Activated naive CD4-positive, alpha-beta T cell treated with anti-CD3 and anti-CD28 coated beads for 36 hours (primary cell): ENCODE results near the gene GRAMD4. TPM values are rescaled to one million over a fixed set of nuclear protein-coding genes. Genes with fewer than 3 reads are reported as not detected.

Experiments
- CTCF ChIA-PET: fragments of 350-600 bp; sonication (Branson Sonifier 250); formaldehyde crosslinking; loops from one replicate; lab custom pipeline; 2021; ENCODE audit warnings: antibody characterized with exemption; lab: Charles Lee
- DNase-seq: peaks from one replicate; pipeline ENCODE4 v3.0.0-alpha.2; 2020
- H3K27ac Mint-ChIP-seq: one replicate; pipeline ENCODE4 v1.8.0; 2021; ENCODE audit warnings: mild to moderate bottlenecking, mixed read lengths
- H3K27me3 Mint-ChIP-seq: one replicate; pipeline ENCODE4 v1.8.0; 2021; ENCODE audit warnings: low read depth, mixed read lengths
- H3K36me3 Mint-ChIP-seq: one replicate; pipeline ENCODE4 v1.8.0; 2021; ENCODE audit warnings: low read depth, mixed read lengths
- H3K4me1 Mint-ChIP-seq: one replicate; pipeline ENCODE4 v1.8.0; 2021; ENCODE audit warnings: low read depth, mixed read lengths
- H3K4me3 Mint-ChIP-seq: one replicate; pipeline ENCODE4 v1.8.0; 2021; ENCODE audit warnings: mild to moderate bottlenecking, moderate library complexity, mixed read lengths
- H3K9me3 Mint-ChIP-seq: one replicate; pipeline ENCODE4 v1.8.0; 2021; ENCODE audit warnings: mixed read lengths
- intact Hi-C: fragments of 100-400 bp; cut with micrococcal nuclease; formaldehyde crosslinking; loops from one replicate; pipeline ENCODE4 v1.15.1; 2023
- total RNA-seq, 2 experiments: library from RNA; stranded (reverse); gene quantifications; one replicate each; pipeline ENCODE4 v1.2.3, GENCODE V29; 2021

Gene GRAMD4
- total RNA-seq, 2 experiments from 2014 or later = 34.3 to 35.4 TPM

DNA sequence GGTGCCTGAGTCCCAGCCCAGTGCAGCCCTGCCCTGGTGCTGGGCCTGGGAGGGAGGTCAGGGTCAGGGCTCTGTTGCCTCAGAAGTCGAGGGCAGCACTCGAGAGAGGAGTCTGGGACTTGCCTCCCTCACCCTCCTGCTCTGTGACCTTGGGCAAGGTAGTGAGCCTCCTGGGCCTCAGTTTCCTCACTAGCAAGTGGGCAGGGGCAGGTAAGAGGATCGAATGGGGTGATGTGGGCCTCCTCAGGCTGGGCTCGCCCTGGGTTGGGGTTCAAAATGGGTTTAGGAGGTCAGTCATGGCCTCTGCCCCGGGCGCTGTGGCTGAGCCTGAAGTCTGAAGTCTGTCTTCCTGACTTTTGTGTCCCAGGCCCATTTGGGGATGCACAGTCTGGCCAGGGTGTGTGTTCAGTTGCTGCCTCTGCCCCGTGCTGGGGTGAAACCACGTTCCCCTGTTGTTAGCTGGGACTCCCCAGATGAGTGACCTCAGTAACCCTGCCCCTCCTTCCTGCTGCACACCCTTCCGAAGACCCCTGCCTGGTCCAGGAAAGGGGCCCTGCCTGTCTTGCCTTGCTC lies 41.8 kb upstream of the GRAMD4 start:
- Mint-ChIP-seq H3K4me1 (peaks cover 24% of the 10 kb centered on the region), H3K4me3 (peak overlapping the region; percentile 91), H3K27ac (no peak overlapping the region), H3K36me3 (no peaks in the 10 kb centered on the region), H3K9me3 (no peaks in the 10 kb centered on the region), H3K27me3 (no peaks in the 10 kb centered on the region)
- intact Hi-C loops = no loop called here
- DNase-seq = no peak
- CTCF ChIA-PET = no interaction called here

DNA sequence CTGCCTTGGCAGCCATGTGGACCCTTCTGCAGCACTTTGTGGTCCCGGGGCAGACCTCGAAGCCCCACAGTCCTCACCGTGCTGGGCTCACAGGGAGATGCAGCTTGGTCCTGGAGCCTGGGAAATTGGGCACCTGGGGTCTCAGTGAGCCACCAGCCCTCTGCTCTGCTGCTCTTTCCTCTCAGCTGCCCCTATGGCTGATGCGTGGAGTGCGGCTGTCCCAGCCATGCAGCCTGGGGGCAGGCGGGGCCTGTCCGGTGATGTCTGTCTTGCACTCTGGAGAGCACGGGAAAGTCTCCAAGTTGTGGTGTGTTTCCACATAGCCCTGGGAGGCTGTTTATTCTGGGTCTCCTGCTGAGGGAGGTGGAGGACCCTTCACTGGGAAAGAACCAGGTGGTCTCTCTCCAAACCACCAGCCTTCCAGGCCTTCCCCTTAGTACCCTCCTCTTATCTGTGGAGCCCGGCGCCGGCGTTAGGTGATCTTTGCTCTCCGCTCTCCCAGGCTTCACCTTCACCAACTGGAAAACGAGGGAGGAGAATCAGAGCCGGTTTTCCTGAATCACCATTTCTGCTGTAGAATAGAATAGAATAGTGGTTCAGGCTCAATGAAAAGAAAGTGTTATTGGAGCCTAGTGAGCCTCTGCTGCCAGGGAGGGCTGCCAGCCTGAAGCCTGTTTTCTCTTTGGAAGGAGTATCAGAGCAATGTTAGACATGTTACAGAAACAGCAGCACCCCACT lies 41.2 kb upstream of the GRAMD4 start:
- CTCF ChIA-PET = no interaction called here
- Mint-ChIP-seq H3K27ac (no peak overlapping the region), H3K4me3 (peak overlapping the region; percentile 91), H3K9me3 (no peaks in the 10 kb centered on the region), H3K4me1 (peaks cover 24% of the 10 kb centered on the region), H3K36me3 (no peaks in the 10 kb centered on the region), H3K27me3 (no peaks in the 10 kb centered on the region)
- no peak for DNase-seq
- intact Hi-C loops = no loop called here

DNA sequence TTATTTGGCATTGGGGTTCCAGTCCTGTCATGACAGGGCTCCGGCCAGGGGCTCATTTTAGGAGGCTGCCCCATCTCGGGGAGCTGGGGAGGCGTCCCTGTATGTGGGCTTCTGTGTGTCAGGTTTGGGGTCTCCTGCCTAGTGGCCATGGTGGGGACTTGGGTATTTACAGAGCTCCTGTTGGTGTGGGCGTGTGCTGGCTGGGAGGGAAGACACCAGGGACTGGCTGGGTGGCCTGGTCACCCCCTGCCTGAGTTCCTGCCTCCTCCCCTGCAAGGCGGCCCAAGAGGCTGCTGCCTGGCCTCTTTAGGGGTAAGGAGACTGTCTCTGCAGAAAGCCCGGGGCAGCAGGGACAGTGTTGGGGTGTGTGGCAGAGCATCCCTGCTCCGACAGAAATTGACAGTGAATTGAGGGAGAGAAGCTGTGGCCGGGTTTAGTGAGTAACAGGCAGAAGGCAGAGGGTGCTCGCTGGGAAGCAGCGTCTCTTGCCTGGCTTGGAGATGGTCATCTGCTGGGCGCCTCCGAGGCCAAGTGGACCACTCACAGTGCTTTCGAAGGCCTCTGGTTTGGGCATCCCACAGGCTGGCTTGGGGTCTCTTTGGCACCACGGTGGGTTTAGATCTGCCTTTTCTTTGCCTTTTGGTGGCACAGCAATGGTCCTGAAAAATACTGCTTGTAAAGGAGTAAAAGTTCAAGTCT lies 40.3 kb upstream of the GRAMD4 start:
- Mint-ChIP-seq H3K36me3 (no peaks in the 10 kb centered on the region), H3K4me3 (no peak overlapping the region), H3K27me3 (no peaks in the 10 kb centered on the region), H3K4me1 (peaks cover 24% of the 10 kb centered on the region), H3K9me3 (no peaks in the 10 kb centered on the region), H3K27ac (no peak overlapping the region)
- intact Hi-C loops = no loop called here
- DNase-seq = no peak
- CTCF ChIA-PET = no interaction called here

DNA sequence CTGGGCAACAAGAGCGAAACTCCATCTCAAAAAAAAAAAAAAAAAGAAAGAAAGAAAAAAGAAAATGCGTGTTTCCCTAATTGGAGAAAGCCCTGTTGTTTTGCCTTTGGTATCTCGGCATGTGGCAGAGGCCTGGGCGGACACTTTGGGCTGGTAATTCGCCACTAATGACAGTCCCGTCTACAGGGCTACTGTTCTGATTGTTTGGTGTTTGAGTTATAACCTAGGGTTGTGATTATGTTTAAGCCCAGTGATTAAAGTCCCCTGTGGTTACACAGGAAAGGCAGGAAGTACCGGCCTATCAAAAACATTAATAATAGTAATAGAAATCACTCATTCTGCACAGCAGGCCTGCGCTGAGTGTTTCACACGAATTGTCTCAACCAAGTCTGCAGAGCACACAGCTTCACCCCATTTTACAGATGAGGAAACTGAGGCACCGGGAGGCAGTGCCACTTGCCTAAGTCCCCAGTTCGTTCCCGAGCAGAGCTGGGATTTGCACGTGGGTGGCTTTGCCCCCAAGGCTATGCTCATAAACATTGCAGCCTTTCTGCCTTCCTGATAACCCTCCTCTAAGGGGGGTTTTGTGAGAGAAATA lies 39.1 kb upstream of the GRAMD4 start:
- DNase-seq = no peak
- Mint-ChIP-seq H3K9me3 (no peaks in the 10 kb centered on the region), H3K4me3 (no peak overlapping the region), H3K4me1 (peaks cover 21% of the 10 kb centered on the region), H3K27me3 (no peaks in the 10 kb centered on the region), H3K27ac (no peak overlapping the region), H3K36me3 (no peaks in the 10 kb centered on the region)
- intact Hi-C loops = no loop called here
- CTCF ChIA-PET = no interaction called here

DNA sequence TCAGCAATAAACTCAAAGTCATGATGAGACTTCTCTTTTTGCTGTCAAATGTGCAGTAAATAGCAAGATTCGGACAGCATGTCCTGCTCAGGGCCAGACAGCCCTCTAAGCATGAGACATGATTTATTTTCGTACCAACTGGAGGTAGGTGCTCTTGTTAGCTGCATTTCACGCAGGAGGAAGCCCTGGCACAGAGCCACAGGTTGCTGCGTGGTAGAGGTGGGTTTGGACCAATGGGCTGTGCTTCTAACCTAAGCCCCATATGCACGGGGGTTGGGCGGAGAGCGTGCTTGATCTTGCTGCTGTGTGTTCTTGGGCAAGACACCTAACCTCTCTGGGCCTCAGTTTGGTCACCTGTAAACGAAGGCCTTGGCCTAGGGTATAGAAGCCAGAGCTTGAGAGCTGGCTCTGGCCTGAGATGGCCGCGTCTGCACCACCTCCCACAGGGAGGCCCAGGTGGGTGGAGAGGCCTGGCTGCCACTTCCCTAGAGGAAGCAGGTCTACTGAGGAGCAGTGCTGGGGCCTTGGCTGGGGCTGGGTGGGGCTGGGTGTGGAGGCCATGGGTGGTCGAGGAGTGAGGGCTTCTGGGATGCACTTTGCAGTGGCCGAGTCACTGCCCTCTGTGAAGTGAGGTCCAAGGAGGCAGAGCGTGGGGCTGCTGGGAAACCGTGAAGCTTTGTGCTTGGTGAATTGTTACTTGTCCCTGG lies 38.5 kb upstream of the GRAMD4 start:
- H3K4me3 Mint-ChIP-seq = no peak overlapping the region
- intact Hi-C loops = no loop called here
- CTCF ChIA-PET = no interaction called here
- H3K27me3 Mint-ChIP-seq = no peaks in the 10 kb centered on the region
- H3K27ac Mint-ChIP-seq = no peak overlapping the region
- peaks cover 20% of the 10 kb centered on the region for H3K4me1 Mint-ChIP-seq
- no peaks in the 10 kb centered on the region for H3K9me3 Mint-ChIP-seq
- H3K36me3 Mint-ChIP-seq = no peaks in the 10 kb centered on the region
- DNase-seq = no peak

DNA sequence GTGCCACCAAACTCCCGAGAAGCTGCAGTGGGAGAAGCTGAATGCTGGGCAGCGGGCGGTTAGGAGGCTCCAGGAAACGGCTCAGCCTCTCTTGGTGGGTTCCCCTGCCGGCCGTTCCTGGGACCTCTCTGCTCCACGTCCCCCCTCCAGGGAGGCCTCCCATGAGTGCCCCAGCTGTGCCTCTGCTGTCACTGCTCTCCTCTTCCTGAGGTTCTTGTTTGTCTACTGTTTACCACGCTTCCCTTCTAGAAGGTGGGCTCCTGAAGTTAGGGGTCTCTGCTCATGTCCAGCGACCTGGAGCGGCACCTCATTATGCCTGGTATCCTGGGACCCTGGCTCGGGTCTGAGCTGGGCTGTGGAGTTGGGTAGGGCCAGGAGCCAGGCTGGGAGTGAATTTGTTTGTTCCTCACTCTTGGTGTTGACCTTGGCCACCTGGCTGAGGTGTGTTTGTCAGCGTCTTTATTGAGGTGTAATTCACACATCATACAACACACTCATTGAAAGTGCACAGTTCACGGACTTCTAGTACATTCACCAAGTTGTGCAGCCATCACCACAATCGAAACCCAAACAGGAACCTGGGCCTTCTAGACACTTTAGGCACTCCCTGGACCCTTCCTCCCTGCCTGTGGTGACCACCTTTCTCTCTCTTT lies 37.8 kb upstream of the GRAMD4 start:
- Mint-ChIP-seq H3K4me1 (peaks cover 28% of the 10 kb centered on the region), H3K27ac (no peak overlapping the region), H3K27me3 (no peaks in the 10 kb centered on the region), H3K4me3 (no peak overlapping the region), H3K36me3 (no peaks in the 10 kb centered on the region), H3K9me3 (no peaks in the 10 kb centered on the region)
- DNase-seq = no peak
- intact Hi-C loops = no loop called here
- CTCF ChIA-PET = no interaction called here

DNA sequence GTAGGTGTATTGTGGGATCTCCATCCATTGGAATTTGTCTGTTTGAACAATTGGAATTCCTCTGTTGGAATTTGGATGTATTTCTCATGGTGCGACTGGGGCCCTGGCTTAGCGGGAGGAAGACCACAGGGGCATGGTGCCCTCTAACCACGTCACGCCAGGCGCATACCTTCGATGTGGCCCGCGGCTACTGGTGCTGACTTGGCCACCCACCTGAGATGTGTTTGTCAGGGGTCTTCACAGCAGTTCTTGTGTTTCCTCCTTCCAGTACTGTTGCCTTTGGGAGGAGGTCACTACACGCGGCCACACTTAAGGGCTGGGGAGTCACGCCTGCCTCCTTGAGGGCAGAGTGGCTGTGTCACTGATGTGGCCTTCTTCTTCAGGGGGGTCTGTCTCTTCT lies 36.6 kb upstream of the GRAMD4 start:
- Mint-ChIP-seq H3K36me3 (no peaks in the 10 kb centered on the region), H3K27me3 (no peaks in the 10 kb centered on the region), H3K27ac (no peak overlapping the region), H3K4me3 (no peak overlapping the region), H3K9me3 (no peaks in the 10 kb centered on the region), H3K4me1 (peaks cover 23% of the 10 kb centered on the region)
- CTCF ChIA-PET = no interaction called here
- no peak for DNase-seq
- intact Hi-C loops = no loop called here

DNA sequence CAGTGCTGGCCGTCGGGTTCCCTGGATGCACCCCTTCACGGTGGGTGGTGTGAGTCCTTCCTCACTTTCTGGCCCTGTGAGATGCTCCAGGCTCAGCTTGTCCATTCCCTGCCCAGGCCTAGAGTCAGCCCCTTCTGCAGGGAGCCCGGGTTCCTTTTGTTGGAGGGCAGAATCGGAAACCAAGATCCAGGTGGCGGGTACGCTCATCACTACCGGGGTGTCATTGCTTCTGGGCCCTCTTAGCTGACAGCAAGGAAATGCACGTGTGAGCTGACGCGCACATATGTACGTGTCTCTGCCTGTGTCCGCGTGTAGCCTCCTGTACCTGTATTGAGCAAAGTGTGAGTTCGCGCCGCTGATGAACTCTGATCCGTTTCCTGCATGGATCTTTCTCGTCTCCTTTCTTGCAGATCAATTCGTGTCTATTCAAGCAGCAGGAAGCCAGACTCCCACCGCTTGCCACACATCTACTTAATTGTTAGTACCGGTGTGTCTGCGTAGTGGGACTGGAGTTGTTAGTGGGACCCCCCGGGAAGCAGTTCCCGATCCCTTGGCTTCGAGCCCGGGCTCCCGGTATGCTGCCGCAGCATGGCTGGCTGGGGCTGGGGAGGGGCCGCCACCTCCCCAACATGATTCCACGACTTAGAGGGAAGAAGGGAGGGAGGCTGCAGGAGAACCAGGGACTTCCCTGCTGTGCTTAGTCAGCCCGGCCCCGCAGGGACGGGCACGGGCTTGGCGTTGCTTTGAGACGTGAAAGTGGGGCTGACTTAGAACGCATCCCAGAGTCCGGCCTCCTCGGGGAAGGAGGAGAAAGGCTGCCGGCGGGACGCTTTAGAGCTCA lies 35.9 kb upstream of the GRAMD4 start:
- no peak overlapping the region for H3K4me3 Mint-ChIP-seq
- intact Hi-C loops = no loop called here
- no peaks in the 10 kb centered on the region for H3K27me3 Mint-ChIP-seq
- CTCF ChIA-PET = no interaction called here
- no peaks in the 10 kb centered on the region for H3K36me3 Mint-ChIP-seq
- no peaks in the 10 kb centered on the region for H3K9me3 Mint-ChIP-seq
- peaks cover 17% of the 10 kb centered on the region for H3K4me1 Mint-ChIP-seq
- H3K27ac Mint-ChIP-seq = no peak overlapping the region
- no peak for DNase-seq

DNA sequence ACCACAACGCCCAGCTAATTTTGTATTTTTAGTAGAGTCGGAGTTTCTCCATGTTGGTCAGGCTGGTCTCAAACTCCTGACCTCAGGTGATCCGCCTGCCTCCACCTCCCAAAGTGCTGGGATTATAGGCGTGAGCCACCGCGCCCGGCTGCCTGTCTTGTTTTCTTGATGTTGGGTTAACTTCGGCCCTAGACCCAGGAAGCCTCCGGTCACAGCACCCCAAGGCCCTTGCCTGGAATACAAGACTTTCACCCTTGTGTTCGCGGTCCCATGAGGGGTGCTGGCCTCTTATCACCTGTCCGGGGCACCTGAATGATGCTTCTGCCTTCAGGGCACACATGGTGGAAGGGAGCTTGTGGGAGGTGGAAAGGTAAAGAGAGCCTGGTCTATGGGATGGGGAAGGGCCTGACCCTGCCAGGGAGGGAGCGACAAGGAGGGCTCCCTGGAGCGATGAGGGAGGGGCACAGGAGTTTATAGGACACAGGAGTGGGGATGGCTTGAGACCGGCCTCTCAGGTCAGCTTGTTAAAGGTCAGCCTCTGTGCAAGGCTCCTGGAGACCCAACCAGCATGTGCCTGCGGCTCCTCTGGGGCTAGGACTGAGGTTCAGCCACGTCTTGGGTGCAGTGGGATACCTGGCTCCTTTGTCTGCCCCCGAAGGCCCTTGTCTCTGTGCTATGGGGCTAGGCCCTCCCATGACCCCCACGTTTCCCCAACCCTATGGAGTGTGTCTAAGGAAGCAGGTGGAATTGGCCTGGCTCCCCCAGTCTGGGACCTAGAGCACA lies 34.7 kb upstream of the GRAMD4 start:
- no peaks in the 10 kb centered on the region for H3K27me3 Mint-ChIP-seq
- H3K4me3 Mint-ChIP-seq = no peak overlapping the region
- no peaks in the 10 kb centered on the region for H3K36me3 Mint-ChIP-seq
- no peak overlapping the region for H3K27ac Mint-ChIP-seq
- no peak for DNase-seq
- CTCF ChIA-PET = no interaction called here
- peaks cover 17% of the 10 kb centered on the region for H3K4me1 Mint-ChIP-seq
- intact Hi-C loops = loop anchor here (5.0 kb wide), 1 partner anchor 87 kb away; no protein-coding TSS in a partner anchor
- H3K9me3 Mint-ChIP-seq = no peaks in the 10 kb centered on the region

DNA sequence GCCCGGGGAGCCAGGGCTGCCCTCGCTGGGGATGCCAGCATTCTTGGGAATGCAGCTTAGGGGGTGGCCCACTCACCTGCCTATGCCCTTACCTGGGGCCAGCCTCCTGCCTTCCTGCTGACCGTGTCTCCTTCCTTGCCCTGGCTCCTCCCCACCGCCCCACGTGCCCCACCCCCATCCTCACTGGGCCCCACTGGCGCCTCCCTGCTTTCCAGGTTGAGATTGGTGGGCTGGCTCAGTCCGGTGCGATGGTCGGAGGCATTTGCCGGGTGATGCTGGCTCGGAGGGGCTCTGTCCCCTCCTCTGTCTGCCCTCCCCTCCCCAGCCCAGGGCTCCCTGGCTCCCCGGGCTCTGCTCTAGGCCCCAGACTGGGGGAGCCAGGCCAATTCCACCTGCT lies 34.1 kb upstream of the GRAMD4 start:
- Mint-ChIP-seq H3K27ac (no peak overlapping the region), H3K9me3 (no peaks in the 10 kb centered on the region), H3K36me3 (no peaks in the 10 kb centered on the region), H3K4me3 (no peak overlapping the region), H3K4me1 (peaks cover 18% of the 10 kb centered on the region), H3K27me3 (no peaks in the 10 kb centered on the region)
- DNase-seq = no peak
- CTCF ChIA-PET = no interaction called here
- intact Hi-C loops = loop anchor here (5.0 kb wide), 1 partner anchor 86 kb away; no protein-coding TSS in a partner anchor
